Uterus (tissue), 2 donors: ENCODE results near the gene RARRES1.

Experiments
- POLR2A ChIP-seq, 2 donors: fragments of 450-650 bp; IDR thresholded peaks; one replicate each; pipeline ENCODE4 v1.6.1; 2016; ENCODE audit warnings: antibody characterized with exemption in 2 of 2, mild to moderate bottlenecking in 1 of 2, moderate library complexity in 1 of 2
- TF ChIP-seq, protein P1 (sequence below), 4 experiments: fragments of 200-600 bp in 2 of 4; fragments of 450-650 bp in 2 of 4; sonication (generic) in 2 of 4; IDR thresholded peaks; one replicate each; pipeline ENCODE4 v1.5.1; 2016 to 2019; ENCODE audit warnings: antibody characterized with exemption in 4 of 4, mild to moderate bottlenecking in 2 of 4, moderate library complexity in 1 of 4

DNA sequence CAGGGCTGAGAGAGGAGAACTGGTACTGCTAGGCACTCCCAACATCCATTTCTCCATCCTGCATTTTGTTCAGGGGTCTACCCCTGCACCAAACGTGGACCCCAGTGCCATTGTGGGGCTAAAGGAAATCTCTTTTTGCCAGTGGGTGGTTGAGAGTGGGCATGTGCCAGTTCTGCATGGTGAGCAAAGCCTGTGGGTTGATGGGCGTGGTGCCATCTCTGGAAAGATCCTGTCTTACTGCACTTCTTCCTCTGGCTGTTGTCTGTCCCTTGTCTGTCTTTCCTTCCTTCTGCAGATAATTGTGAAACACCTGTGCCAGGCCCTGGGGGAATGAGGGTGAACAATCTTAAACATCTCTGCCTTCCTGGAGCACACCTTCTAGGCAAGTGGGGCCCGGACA, 1.4 kb upstream of the RARRES1 start:
- TF ChIP-seq, protein P1, sequence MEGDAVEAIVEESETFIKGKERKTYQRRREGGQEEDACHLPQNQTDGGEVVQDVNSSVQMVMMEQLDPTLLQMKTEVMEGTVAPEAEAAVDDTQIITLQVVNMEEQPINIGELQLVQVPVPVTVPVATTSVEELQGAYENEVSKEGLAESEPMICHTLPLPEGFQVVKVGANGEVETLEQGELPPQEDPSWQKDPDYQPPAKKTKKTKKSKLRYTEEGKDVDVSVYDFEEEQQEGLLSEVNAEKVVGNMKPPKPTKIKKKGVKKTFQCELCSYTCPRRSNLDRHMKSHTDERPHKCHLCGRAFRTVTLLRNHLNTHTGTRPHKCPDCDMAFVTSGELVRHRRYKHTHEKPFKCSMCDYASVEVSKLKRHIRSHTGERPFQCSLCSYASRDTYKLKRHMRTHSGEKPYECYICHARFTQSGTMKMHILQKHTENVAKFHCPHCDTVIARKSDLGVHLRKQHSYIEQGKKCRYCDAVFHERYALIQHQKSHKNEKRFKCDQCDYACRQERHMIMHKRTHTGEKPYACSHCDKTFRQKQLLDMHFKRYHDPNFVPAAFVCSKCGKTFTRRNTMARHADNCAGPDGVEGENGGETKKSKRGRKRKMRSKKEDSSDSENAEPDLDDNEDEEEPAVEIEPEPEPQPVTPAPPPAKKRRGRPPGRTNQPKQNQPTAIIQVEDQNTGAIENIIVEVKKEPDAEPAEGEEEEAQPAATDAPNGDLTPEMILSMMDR (IDR thresholded peaks at IDR 0.05) = no peak
- TF ChIP-seq POLR2A (IDR thresholded peaks at IDR 0.05) = no peak
